ENCODE measurements around the gene OAF.
A peak's percentile ranks its signal among the peaks of the same experiment; 100 is the strongest.
"Not testable (repeated sequence)": the region's sequence is repeated elsewhere in the genome, so short reads cannot be mapped to it uniquely, and the experiment has no call there.

The OAF gene

DNA sequence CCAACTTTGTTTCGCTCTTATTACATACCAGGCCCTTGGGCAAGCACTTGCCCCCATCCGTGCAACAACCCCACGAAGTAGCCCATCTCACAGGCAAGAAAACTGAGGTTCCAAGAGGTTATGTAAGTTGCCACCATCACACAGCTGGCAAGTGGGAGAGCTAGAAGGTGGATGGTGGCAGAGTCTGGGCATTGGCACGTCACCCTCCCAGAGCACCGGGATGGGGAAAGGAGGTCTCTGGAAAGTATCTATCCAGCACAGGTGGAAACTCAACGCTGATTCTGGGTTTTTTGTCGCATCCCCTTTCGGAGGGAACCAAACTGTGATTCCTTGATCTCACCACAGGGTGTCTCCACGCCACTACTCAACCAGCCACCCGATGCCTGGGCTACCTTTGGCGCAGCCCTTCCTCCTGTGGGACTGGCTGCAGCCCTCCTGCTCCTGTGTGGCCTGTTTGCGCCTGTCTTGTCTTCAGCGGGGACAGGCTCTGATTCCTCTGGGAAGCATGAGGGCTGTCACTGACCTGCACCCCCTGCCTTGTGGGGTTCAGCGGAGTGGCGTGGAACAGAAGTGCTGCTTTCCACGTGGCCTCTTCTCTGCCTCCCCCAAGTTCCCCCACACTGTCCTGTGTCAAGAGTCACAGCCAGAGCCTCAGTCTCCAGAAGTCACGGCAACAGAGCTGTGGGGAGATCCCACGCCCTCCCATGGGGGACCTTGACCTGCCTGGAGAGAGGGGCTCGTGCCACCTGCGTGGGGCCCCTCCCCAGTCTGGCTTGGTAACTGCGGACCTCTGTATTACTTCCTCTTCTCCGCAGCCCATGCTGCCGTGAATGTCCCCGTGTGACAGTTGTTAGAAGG lies 38.5 kb upstream of the OAF start:
- TF ChIP-seq CTCF (IDR thresholded peaks at IDR 0.05; ENCODE audit: extremely low read depth, missing control alignments) = peak; percentile 57
- peak; percentile 84 for DNase-seq (ENCODE audit: low spot score)

DNA sequence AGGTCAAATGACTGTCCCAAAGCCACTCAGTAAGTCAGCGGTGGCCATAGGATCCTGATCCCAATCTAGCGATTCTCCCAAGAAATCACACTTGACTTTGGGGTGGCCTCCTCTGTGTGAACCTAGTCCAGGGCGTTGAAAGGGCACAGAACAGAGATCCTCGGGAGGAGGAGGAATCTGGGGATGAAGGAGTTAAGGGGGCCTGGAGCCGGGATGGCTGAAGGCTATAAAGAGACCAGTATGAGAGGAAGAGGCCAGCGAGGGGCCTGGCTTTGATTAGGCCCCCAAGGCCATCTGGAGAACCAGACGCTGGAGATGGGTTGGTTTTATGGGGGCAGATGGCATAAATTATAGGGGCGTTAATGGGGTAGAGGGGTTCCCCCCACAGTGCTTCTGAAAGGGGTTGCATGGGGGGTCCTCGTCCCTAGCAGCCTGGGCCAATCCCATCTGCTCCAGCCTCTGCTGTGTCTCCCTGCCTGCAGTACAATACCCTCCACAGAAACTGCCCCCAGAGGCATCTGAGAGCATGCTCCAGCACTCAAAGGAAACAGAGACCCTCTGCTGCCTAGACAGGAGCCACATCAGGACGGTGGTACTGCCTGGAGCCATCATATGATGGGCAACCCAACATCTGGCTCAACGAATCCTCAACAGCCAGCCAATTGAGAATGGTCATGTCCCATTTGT lies 37.7 kb upstream of the OAF start:
- peak; percentile 3 for DNase-seq (ENCODE audit: low spot score)
- no peak for TF ChIP-seq CTCF (IDR thresholded peaks at IDR 0.05; ENCODE audit: extremely low read depth, missing control alignments)

DNA sequence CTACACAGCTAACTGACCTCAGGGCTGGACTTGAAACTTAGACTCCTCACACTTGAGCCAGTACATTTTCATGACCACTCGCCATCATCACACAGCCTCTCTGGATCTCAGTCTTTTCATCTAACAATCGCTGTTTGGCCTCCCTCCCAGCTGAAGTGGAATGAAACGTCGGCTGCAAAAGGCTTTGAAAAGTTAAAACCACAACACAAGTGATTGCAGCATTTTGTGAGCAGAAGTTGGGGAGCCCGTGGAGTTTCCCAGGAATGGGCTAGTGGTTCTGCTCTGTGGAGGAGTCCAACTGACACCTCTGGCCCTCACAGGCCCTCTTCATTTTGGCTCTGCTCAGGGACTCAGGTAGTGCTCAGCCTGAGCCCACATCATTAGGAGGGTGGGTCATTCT lies 37.0 kb upstream of the OAF start:
- DNase-seq (ENCODE audit: low spot score) = no peak

DNA sequence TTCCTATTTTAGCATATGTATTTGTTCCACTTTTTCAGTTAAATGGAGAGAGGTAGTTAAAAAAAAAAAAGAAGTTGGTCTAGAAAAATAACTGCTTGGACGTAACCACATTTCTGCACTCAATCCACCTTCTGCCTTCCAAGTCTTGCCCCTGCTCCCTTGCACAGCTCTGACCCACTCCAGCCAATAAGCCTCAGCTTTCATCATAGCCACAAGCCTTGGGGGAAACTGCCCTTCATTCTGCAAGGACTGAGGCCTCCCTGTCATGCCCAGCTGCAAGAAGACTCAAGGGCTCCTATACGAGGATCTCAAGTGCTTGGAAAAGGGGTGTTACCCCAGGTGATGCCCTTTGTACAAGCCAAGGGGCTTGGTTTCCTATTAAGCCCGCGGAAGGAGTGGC lies 36.0 kb upstream of the OAF start:
- DNase-seq (ENCODE audit: low spot score) = peak; percentile 3
- no peak for TF ChIP-seq CTCF (IDR thresholded peaks at IDR 0.05; ENCODE audit: extremely low read depth, missing control alignments)

More for the DNA sequence above, 37.0 kb upstream of the OAF start:
- TF ChIP-seq CTCF (IDR thresholded peaks at IDR 0.05; ENCODE audit: extremely low read depth, missing control alignments) = no peak

GRCh38 chr11:120178561-120179056 lies 32.2 kb upstream of the OAF start:
- no peak for TF ChIP-seq CTCF (IDR thresholded peaks at IDR 0.05; ENCODE audit: extremely low read depth, missing control alignments)
- DNase-seq (ENCODE audit: low spot score) = no peak

- no peak for TF ChIP-seq CTCF (IDR thresholded peaks at IDR 0.05; ENCODE audit: extremely low read depth, missing control alignments)
- no peak for DNase-seq (ENCODE audit: low spot score)
Observed at GRCh38 chr11:120179057-120179672, 31.7 kb upstream of the OAF start.

- DNase-seq (ENCODE audit: low spot score) = not testable (repeated sequence)
Observed at GRCh38 chr11:120180063-120180462, 30.8 kb upstream of the OAF start.

Data from GM20000 (cell line).